ENCODE measurements around the gene HIP1. TPM values are rescaled to one million over a fixed set of nuclear protein-coding genes. Genes with fewer than 3 reads are reported as not detected.
"Not testable (repeated sequence)": the region's sequence is repeated elsewhere in the genome, so short reads cannot be mapped to it uniquely, and the experiment has no call there.

The HIP1 gene
- polyA plus RNA-seq, 2 of the 4 experiments (the other 2 are of a cell fraction): 17.3 to 33.4 TPM

GRCh38 chr7:75771224-75771623 is 32.5 kb upstream of the HIP1 start (continued):
- TF ChIP-seq ELK1 (IDR thresholded peaks at IDR 0.05; ENCODE audit: low read depth, low read length) (no peak), EHF (CRISPR knock-in tag; IDR thresholded peaks at IDR 0.05) (no peak)

GRCh38 chr7:75762350-75762917 is 23.7 kb upstream of the HIP1 start:
- Histone ChIP-seq H3K4me1 (0 out of 3 replicates have a peak, but pooled peaks cover 4% of the 10 kb centered on the region), H3K4me2 (no peak overlapping the region), H3K9me3 (no peaks in the 10 kb centered on the region), H3K4me3 (no peak overlapping the region), H3K27ac (0 out of 6 replicates have a peak overlapping the region, but pooled peaks have one; percentile 4 to 15)
- 41% methylated on average over 2 of the region's 2 CpGs for WGBS (ENCODE audit: missing lambda C conversion rate)
- POLR2A ChIA-PET: interaction anchor here (0.6 kb wide), 1 partner anchor 186 kb away, joined by 4 read pairs; no protein-coding TSS in a partner anchor
- CTCF ChIA-PET: interaction anchor here (0.6 to 3.0 kb wide), 53 partner anchors 9 to 325 kb away, joined by 3 to 24 read pairs (median 4); partner anchors contain the start of genes CCL24, CCL26 and HIP1
- peak; percentile 80 to 92 for DNase-seq (ENCODE audit: low read depth in 1 of 2, low spot score in 1 of 2)
- FAIRE-seq: peak; percentile 23
- TF ChIP-seq SMC3 (IDR thresholded peaks at IDR 0.05) (peak; percentile 94), CHD4 (IDR thresholded peaks at IDR 0.05; ENCODE audit: borderline replicate concordance) (no peak), HMGXB4 (CRISPR knock-in tag; IDR thresholded peaks at IDR 0.05; ENCODE audit: borderline replicate concordance) (no peak), BCL3 (IDR thresholded peaks at IDR 0.05) (no peak), POLR2A (IDR thresholded peaks at IDR 0.05; ENCODE audit: low read length) (no peak), ZNF302 (CRISPR knock-in tag; IDR thresholded peaks at IDR 0.05) (no peak), RCOR1 (IDR thresholded peaks at IDR 0.05; ENCODE audit: low read depth, low read length) (no peak), ZSCAN20 (CRISPR knock-in tag; IDR thresholded peaks at IDR 0.05) (no peak), RAD21 (conservative IDR thresholded peaks at IDR 0.05 in 1 of 2, IDR thresholded peaks at IDR 0.05 in 1 of 2) (peak; percentile 94), E2F6 (IDR thresholded peaks at IDR 0.05; ENCODE audit: borderline replicate concordance, low read depth) (no peak), NFE2L2 (conservative IDR thresholded peaks at IDR 0.05; ENCODE audit: low read length) (no peak), NPAS2 (CRISPR knock-in tag; IDR thresholded peaks at IDR 0.05; ENCODE audit: borderline replicate concordance) (no peak), POLR2AphosphoS2 (conservative IDR thresholded peaks at IDR 0.05; ENCODE audit: low read length) (no peak), CHD2 (IDR thresholded peaks at IDR 0.05; ENCODE audit: low read length, partially characterized antibody) (no peak), CTCF (IDR thresholded peaks at IDR 0.05) (peak; percentile 84), PHF8 (IDR thresholded peaks at IDR 0.05; ENCODE audit: borderline replicate concordance, low read depth) (no peak), RFX5 (IDR thresholded peaks at IDR 0.05) (no peak), ZFP36 (IDR thresholded peaks at IDR 0.05; ENCODE audit: borderline replicate concordance, partially characterized antibody) (no peak), SREBF2 (IDR thresholded peaks at IDR 0.05) (no peak), ESRRA (IDR thresholded peaks at IDR 0.05; ENCODE audit: borderline replicate concordance, low read length) (no peak), ATOH8 (CRISPR knock-in tag; IDR thresholded peaks at IDR 0.05; ENCODE audit: low read depth) (no peak), MYC (IDR thresholded peaks at IDR 0.05; ENCODE audit: borderline replicate concordance, low read length) (no peak), TFCP2L1 (CRISPR knock-in tag; IDR thresholded peaks at IDR 0.05) (no peak), CBX2 (IDR thresholded peaks at IDR 0.05; ENCODE audit: borderline replicate concordance, low read depth) (no peak), EHMT2 (IDR thresholded peaks at IDR 0.05; ENCODE audit: low read depth) (no peak)
- ATAC-seq: peak; percentile 97 to 99

- ChIA-PET POLR2A (interaction anchor here (0.6 kb wide), 1 partner anchor 185 kb away, joined by 4 read pairs; no protein-coding TSS in a partner anchor), CTCF (interaction anchor here (0.9 to 3.0 kb wide), 41 partner anchors 8 to 325 kb away, joined by 3 to 24 read pairs (median 7); partner anchors contain the start of genes CCL24, CCL26 and HIP1)
- H3K4me3 ChIP-seq; ATAC-seq; H3K4me1 ChIP-seq; DNase-seq (ENCODE audit: low read depth in 1 of 2, low spot score in 1 of 2); H3K4me2 ChIP-seq; FAIRE-seq; H3K9me3 ChIP-seq; H3K27ac ChIP-seq: not testable (repeated sequence)
- WGBS (ENCODE audit: missing lambda C conversion rate): 86% methylated on average over 3 of the region's 3 CpGs
These were observed 23.1 kb upstream of the HIP1 start for GRCh38 chr7:75761801-75762200.
